ENCODE results near the gene CA11.
"Not testable (repeated sequence)": the region's sequence is repeated elsewhere in the genome, so short reads cannot be mapped to it uniquely, and the experiment has no call there.

CA11 gene

GRCh38 chr19:48641850-48642249 is 4.1 kb downstream of the CA11 start:
- no peak for DNase-seq (ENCODE audit: low read depth)

GRCh38 chr19:48639483-48640375 is 6.3 kb downstream of the CA11 start:
- no peak for DNase-seq (ENCODE audit: low read depth)

GRCh38 chr19:48638831-48639381 is 7.1 kb downstream of the CA11 start:
- no peak for DNase-seq (ENCODE audit: low read depth)

GRCh38 chr19:48637948-48638830 is 7.8 kb downstream of the CA11 start:
- no peak for DNase-seq (ENCODE audit: low read depth)

GRCh38 chr19:48637449-48637947 is 8.5 kb downstream of the CA11 start:
- DNase-seq (ENCODE audit: low read depth): no peak

GRCh38 chr19:48636859-48637448 is 9.0 kb downstream of the CA11 start, which contains the start of gene DBP:
TSS of gene DBP (minus strand) at chr19:48637379. CDS start at chr19:48636994, 385 bp downstream.
- no peak for DNase-seq (ENCODE audit: low read depth)

- no peak for DNase-seq (ENCODE audit: low read depth)
These were observed 9.8 kb downstream of the CA11 start for GRCh38 chr19:48635966-48636858.

GRCh38 chr19:48635263-48635965 is 10.6 kb downstream of the CA11 start:
- no peak for DNase-seq (ENCODE audit: low read depth)

- DNase-seq (ENCODE audit: low read depth): no peak
These were observed 11.3 kb downstream of the CA11 start for GRCh38 chr19:48634424-48635262.

- no peak for DNase-seq (ENCODE audit: low read depth)
These were observed 12.0 kb downstream of the CA11 start for GRCh38 chr19:48634036-48634342.

GRCh38 chr19:48633148-48634035 is 12.6 kb downstream of the CA11 start:
- DNase-seq (ENCODE audit: low read depth): no peak

GRCh38 chr19:48632692-48633147 is 13.3 kb downstream of the CA11 start:
- no peak for DNase-seq (ENCODE audit: low read depth)

- not testable (repeated sequence) for DNase-seq (ENCODE audit: low read depth)
These were observed 13.7 kb downstream of the CA11 start for GRCh38 chr19:48632286-48632685.

- DNase-seq (ENCODE audit: low read depth): no peak
These were observed 14.8 kb downstream of the CA11 start for GRCh38 chr19:48631225-48631624.

GRCh38 chr19:48630296-48631063 is 15.5 kb downstream of the CA11 start:
- DNase-seq (ENCODE audit: low read depth): no peak

- no peak for DNase-seq (ENCODE audit: low read depth)
These were observed 16.2 kb downstream of the CA11 start for GRCh38 chr19:48629599-48630295.

- DNase-seq (ENCODE audit: low read depth): no peak
These were observed 16.7 kb downstream of the CA11 start for GRCh38 chr19:48629297-48629598.

Measured in non-pigmented ciliary epithelial cell (primary cell).